Measurements from ENCODE around the gene DLL3. TPM values are rescaled to one million over a fixed set of nuclear protein-coding genes. Genes with fewer than 3 reads are reported as not detected.

DLL3 gene
- total and polyA plus RNA-seq, 10 of the 15 experiments (the other 5 are each of a cell fraction or from before 2014, with no cell fraction given) = 0.18 to 2.0 (median 0.95) TPM

DNA sequence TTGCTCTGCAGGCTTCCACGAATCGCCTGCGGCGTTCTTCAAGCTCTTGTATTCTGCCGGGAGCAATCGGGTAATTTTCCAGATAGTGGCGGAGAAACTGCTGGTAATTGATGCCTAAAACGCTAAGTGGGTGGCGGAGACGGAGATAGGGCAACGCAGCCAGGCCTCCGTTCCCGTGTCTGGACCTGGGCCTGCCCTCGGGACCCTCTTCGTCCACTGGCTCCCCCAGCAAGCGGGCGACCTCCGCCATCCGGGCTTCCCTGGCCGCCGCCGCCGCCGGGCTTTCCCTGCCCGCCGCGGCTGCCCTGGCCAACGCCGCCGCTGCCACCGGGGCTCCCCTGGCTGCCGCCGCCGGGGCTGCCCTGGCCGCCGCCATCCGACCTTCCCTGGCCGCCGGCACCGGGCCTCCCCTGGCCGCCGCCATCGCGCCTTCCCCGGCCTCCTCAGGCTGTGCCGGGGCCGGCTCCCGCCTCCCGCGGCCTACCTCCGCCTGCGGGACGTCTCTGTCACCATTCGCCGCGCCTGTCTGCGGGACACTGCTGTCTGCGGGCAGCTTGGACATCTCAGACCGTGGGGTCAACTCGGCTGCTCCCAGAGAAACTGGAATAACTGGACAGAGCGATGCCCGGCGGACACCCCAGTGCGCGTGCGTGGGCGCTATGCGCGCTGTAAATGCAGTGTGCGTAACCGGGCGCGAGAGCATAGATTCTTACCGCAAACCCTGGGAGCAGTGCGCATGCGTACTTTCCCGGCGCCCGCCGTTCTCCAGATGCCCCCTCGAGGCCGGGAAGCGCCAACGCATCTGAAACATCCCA is 41.0 kb downstream of the DLL3 start, which contains the start of gene EID2 (continued):
- TF ChIP-seq, protein P1, sequence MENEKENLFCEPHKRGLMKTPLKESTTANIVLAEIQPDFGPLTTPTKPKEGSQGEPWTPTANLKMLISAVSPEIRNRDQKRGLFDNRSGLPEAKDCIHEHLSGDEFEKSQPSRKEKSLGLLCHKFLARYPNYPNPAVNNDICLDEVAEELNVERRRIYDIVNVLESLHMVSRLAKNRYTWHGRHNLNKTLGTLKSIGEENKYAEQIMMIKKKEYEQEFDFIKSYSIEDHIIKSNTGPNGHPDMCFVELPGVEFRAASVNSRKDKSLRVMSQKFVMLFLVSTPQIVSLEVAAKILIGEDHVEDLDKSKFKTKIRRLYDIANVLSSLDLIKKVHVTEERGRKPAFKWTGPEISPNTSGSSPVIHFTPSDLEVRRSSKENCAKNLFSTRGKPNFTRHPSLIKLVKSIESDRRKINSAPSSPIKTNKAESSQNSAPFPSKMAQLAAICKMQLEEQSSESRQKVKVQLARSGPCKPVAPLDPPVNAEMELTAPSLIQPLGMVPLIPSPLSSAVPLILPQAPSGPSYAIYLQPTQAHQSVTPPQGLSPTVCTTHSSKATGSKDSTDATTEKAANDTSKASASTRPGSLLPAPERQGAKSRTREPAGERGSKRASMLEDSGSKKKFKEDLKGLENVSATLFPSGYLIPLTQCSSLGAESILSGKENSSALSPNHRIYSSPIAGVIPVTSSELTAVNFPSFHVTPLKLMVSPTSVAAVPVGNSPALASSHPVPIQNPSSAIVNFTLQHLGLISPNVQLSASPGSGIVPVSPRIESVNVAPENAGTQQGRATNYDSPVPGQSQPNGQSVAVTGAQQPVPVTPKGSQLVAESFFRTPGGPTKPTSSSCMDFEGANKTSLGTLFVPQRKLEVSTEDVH (IDR thresholded peaks at IDR 0.05; ENCODE audit: low read depth, partially characterized antibody) = no peak
- TF ChIP-seq, protein P2, sequence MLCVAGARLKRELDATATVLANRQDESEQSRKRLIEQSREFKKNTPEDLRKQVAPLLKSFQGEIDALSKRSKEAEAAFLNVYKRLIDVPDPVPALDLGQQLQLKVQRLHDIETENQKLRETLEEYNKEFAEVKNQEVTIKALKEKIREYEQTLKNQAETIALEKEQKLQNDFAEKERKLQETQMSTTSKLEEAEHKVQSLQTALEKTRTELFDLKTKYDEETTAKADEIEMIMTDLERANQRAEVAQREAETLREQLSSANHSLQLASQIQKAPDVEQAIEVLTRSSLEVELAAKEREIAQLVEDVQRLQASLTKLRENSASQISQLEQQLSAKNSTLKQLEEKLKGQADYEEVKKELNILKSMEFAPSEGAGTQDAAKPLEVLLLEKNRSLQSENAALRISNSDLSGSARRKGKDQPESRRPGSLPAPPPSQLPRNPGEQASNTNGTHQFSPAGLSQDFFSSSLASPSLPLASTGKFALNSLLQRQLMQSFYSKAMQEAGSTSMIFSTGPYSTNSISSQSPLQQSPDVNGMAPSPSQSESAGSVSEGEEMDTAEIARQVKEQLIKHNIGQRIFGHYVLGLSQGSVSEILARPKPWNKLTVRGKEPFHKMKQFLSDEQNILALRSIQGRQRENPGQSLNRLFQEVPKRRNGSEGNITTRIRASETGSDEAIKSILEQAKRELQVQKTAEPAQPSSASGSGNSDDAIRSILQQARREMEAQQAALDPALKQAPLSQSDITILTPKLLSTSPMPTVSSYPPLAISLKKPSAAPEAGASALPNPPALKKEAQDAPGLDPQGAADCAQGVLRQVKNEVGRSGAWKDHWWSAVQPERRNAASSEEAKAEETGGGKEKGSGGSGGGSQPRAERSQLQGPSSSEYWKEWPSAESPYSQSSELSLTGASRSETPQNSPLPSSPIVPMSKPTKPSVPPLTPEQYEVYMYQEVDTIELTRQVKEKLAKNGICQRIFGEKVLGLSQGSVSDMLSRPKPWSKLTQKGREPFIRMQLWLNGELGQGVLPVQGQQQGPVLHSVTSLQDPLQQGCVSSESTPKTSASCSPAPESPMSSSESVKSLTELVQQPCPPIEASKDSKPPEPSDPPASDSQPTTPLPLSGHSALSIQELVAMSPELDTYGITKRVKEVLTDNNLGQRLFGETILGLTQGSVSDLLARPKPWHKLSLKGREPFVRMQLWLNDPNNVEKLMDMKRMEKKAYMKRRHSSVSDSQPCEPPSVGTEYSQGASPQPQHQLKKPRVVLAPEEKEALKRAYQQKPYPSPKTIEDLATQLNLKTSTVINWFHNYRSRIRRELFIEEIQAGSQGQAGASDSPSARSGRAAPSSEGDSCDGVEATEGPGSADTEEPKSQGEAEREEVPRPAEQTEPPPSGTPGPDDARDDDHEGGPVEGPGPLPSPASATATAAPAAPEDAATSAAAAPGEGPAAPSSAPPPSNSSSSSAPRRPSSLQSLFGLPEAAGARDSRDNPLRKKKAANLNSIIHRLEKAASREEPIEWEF (IDR thresholded peaks at IDR 0.05; ENCODE audit: insufficient replicate concordance, low read depth, low read length) = no peak
- TF ChIP-seq TCF7 (IDR thresholded peaks at IDR 0.05; ENCODE audit: borderline replicate concordance) (no peak), SUPT20H (IDR thresholded peaks at IDR 0.05; ENCODE audit: borderline replicate concordance, control insufficient read depth, low read depth, low read length) (no peak), WRNIP1 (IDR thresholded peaks at IDR 0.05; ENCODE audit: borderline replicate concordance, low read depth, low read length) (no peak), DPF2 (IDR thresholded peaks at IDR 0.05) (peak; percentile 81; the same call in 1 of the 2 replicates), RB1 (IDR thresholded peaks at IDR 0.05; ENCODE audit: borderline replicate concordance) (peak; percentile 90; the same call in 1 of the 2 replicates), SIX5 (IDR thresholded peaks at IDR 0.05; ENCODE audit: low read depth, low read length, severe bottlenecking) (peak; percentile 4), ZBED1 (IDR thresholded peaks at IDR 0.05; ENCODE audit: borderline replicate concordance) (no peak), JUND (IDR thresholded peaks at IDR 0.05; ENCODE audit: low read depth, low read length) (no peak), EGR1 (IDR thresholded peaks at IDR 0.05; ENCODE audit: borderline replicate concordance in 1 of 2, low read depth in 2 of 2, low read length in 2 of 2) (peak in 1 of 2 experiments; percentile 88; a peak in 2 of 3 replicates), SIN3A (IDR thresholded peaks at IDR 0.05; ENCODE audit: low read depth, low read length) (no peak), ETV6 (conservative IDR thresholded peaks at IDR 0.05 in 1 of 2, IDR thresholded peaks at IDR 0.05 in 1 of 2; ENCODE audit: borderline replicate concordance in 1 of 2, low read depth in 1 of 2) (no peak), ESRRA (IDR thresholded peaks at IDR 0.05; ENCODE audit: low read length) (no peak)
- TF ChIP-seq, protein P3, sequence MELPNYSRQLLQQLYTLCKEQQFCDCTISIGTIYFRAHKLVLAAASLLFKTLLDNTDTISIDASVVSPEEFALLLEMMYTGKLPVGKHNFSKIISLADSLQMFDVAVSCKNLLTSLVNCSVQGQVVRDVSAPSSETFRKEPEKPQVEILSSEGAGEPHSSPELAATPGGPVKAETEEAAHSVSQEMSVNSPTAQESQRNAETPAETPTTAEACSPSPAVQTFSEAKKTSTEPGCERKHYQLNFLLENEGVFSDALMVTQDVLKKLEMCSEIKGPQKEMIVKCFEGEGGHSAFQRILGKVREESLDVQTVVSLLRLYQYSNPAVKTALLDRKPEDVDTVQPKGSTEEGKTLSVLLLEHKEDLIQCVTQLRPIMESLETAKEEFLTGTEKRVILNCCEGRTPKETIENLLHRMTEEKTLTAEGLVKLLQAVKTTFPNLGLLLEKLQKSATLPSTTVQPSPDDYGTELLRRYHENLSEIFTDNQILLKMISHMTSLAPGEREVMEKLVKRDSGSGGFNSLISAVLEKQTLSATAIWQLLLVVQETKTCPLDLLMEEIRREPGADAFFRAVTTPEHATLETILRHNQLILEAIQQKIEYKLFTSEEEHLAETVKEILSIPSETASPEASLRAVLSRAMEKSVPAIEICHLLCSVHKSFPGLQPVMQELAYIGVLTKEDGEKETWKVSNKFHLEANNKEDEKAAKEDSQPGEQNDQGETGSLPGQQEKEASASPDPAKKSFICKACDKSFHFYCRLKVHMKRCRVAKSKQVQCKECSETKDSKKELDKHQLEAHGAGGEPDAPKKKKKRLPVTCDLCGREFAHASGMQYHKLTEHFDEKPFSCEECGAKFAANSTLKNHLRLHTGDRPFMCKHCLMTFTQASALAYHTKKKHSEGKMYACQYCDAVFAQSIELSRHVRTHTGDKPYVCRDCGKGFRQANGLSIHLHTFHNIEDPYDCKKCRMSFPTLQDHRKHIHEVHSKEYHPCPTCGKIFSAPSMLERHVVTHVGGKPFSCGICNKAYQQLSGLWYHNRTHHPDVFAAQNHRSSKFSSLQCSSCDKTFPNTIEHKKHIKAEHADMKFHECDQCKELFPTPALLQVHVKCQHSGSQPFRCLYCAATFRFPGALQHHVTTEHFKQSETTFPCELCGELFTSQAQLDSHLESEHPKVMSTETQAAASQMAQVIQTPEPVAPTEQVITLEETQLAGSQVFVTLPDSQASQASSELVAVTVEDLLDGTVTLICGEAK (IDR thresholded peaks at IDR 0.05; ENCODE audit: borderline replicate concordance) = no peak
